Glomerular endothelial cell (primary cell): ENCODE data around the gene MTRF1. TPM values are rescaled to one million over a fixed set of nuclear protein-coding genes. Genes with fewer than 3 reads are reported as not detected.
"Not testable (repeated sequence)": the region's sequence is repeated elsewhere in the genome, so short reads cannot be mapped to it uniquely, and the experiment has no call there.

Source experiments
- DNase-seq: peaks from one replicate; pipeline ENCODE4 v3.0.0-alpha.2; 2011; ENCODE audit warnings: low read depth, low spot score; ENCODE audit errors: extremely low read depth
- total RNA-seq: library from RNA; depleted of rRNA; stranded (reverse); fragments of >200 nt; gene quantifications from 2 replicates; pipeline ENCODE4 v1.2.3, GENCODE V29; 2015

The MTRF1 gene
- total RNA-seq, 1 donor from 2014 or later = 11.7 TPM

GRCh38 chr13:41179593-41180250 is 83.7 kb downstream of the MTRF1 start:
- DNase-seq = no peak

GRCh38 chr13:41178040-41178439 is 85.3 kb downstream of the MTRF1 start:
- no peak for DNase-seq

DNA sequence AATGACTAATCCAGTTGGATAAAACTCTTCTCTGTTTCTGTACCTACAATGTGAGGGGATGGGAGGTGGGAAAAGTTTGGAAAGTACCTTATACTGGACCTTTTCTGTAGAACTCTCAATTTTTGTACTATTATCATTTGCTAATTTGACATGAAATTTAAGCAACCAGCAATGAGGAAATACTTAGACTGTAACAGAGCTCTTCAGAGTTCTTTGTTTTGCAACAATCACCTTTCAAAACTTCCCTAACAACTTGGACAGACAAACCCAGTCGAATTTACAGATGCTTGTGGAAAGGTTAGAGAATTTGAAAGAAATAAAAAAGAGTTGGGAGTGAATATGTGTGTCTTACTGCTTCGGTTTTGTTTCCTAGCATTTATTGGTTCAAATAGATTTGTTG is 85.8 kb downstream of the MTRF1 start:
- no peak for DNase-seq

- not testable (repeated sequence) for DNase-seq
Measured at GRCh38 chr13:41175576-41175975, 87.8 kb downstream of the MTRF1 start.

Other genes with a start within 250 kb of the MTRF1 start
- 63.6 and 65.6 TPM in 2 replicates for gene ELF1, start 244.3 kb downstream of the MTRF1 start, total RNA-seq
- gene WBP4, start 202.1 kb downstream of the MTRF1 start, total RNA-seq = 6.2 and 8.8 TPM in 2 replicates
- 5.8 and 6.2 TPM in 2 replicates for gene KBTBD6, start 130.8 kb downstream of the MTRF1 start, total RNA-seq
- gene KBTBD7, start 69.0 kb downstream of the MTRF1 start, total RNA-seq = 3.8 and 4.6 TPM in 2 replicates
- 5.7 and 7.9 TPM in 2 replicates for gene NAA16, start 47.7 kb upstream of the MTRF1 start, total RNA-seq
- gene RGCC, start 194.0 kb upstream of the MTRF1 start, total RNA-seq = 358 and 509 TPM in 2 replicates